ENCODE results near the gene VMP1. TPM values are rescaled to one million over a fixed set of nuclear protein-coding genes. Genes with fewer than 3 reads are reported as not detected.

VMP1 gene
- total RNA-seq, 2 experiments from 2014 or later: 73.6 to 81.1 TPM

DNA sequence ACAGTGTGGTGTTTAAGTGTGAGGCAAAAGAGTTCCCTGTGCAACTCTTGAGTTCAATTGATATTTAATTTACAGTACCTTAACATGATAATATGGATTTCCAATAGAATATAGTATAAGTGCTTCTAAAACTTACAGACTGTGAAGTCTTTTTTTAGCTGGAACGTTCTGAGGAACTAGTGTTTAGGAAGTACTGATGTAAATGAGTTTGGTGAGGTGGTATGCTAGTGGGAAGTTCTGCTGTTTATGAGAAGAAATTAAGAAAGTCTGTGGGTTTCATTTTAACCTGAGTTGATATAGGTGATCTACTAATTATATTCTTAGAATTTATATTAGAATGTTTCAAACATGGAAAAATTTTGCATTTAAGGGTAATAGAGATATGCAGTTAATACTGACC, 32.2 kb upstream of the VMP1 start:
- peaks cover 92% of the 10 kb centered on the region for H3K36me3 ChIP-seq (ENCODE audit: insufficient read depth, low read length)
- Mint-ChIP-seq H3K4me1 (ENCODE audit: low read depth) (peaks cover 2% of the 10 kb centered on the region), H3K36me3 (ENCODE audit: low read depth) (peaks cover 90% of the 10 kb centered on the region), H3K9me3 (no peaks in the 10 kb centered on the region), H3K27me3 (no peaks in the 10 kb centered on the region), H3K27ac (peak overlapping the region; percentile 18), H3K4me3 (no peak overlapping the region)
- intact Hi-C loops (cut with DNase I, micrococcal nuclease): no loop called here
- H3K4me1 ChIP-seq (ENCODE audit: insufficient read depth, low read length): no peaks in the 10 kb centered on the region
- TF ChIP-seq, protein P1, sequence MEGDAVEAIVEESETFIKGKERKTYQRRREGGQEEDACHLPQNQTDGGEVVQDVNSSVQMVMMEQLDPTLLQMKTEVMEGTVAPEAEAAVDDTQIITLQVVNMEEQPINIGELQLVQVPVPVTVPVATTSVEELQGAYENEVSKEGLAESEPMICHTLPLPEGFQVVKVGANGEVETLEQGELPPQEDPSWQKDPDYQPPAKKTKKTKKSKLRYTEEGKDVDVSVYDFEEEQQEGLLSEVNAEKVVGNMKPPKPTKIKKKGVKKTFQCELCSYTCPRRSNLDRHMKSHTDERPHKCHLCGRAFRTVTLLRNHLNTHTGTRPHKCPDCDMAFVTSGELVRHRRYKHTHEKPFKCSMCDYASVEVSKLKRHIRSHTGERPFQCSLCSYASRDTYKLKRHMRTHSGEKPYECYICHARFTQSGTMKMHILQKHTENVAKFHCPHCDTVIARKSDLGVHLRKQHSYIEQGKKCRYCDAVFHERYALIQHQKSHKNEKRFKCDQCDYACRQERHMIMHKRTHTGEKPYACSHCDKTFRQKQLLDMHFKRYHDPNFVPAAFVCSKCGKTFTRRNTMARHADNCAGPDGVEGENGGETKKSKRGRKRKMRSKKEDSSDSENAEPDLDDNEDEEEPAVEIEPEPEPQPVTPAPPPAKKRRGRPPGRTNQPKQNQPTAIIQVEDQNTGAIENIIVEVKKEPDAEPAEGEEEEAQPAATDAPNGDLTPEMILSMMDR (IDR thresholded peaks at IDR 0.05): no peak
- POLR2A ChIA-PET: interaction anchor here (1.0 kb wide), 1 partner anchor 8 kb away, joined by 3 read pairs; no protein-coding TSS in a partner anchor
- CTCF ChIA-PET: interaction anchor here (1.2 to 1.7 kb wide), 2 partner anchors 8 to 11 kb away, joined by 4 read pairs; no protein-coding TSS in a partner anchor
- H3K27ac ChIP-seq (ENCODE audit: low read depth in 1 of 2, low read length in 2 of 2): no peak overlapping the region
- no peaks in the 10 kb centered on the region for H3K9me3 ChIP-seq (ENCODE audit: control insufficient read depth in 1 of 2, insufficient read depth in 1 of 2, low read length in 2 of 2)
- H3K4me3 ChIP-seq (ENCODE audit: low read length): no peak overlapping the region
- H3K27me3 ChIP-seq (ENCODE audit: control insufficient read depth in 1 of 2, insufficient read depth in 2 of 2, low read length in 2 of 2): no peaks in the 10 kb centered on the region
- no peak for ATAC-seq (ENCODE audit: poor library complexity)
- no peak for DNase-seq

DNA sequence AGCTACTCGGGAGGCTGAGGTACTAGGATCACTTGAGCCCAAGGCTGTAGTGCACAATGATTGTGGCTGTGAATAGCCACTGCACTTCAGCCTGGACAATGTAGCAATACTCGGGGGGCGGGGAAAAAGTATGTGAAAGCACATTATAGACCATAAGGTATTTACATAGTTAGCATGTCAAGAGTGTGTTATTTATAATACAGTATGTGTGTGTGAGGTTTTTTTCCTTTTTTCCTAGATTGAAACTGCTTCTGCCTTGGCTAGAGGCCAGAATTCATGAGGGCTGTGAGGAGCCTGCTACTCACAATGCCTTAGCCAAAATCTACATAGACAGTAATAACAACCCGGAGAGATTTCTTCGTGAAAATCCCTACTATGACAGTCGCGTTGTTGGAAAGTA, 30.7 kb upstream of the VMP1 start:
- POLR2A ChIA-PET: interaction anchor here (1.7 kb wide), 1 partner anchor 57 kb away, joined by 6 read pairs; the partner anchor contains the start of gene CLTC
- Mint-ChIP-seq H3K27ac (peak overlapping the region; percentile 41), H3K4me1 (ENCODE audit: low read depth) (no peaks in the 10 kb centered on the region), H3K36me3 (ENCODE audit: low read depth) (peaks cover 90% of the 10 kb centered on the region), H3K9me3 (no peaks in the 10 kb centered on the region), H3K27me3 (no peaks in the 10 kb centered on the region), H3K4me3 (no peak overlapping the region)
- CTCF ChIA-PET: interaction anchor here (1.0 kb wide), 1 partner anchor 237 kb away, joined by 3 read pairs; no protein-coding TSS in a partner anchor
- intact Hi-C loops (cut with DNase I, micrococcal nuclease): no loop called here
- Histone ChIP-seq H3K27ac (ENCODE audit: low read depth in 1 of 2, low read length in 2 of 2) (no peak overlapping the region), H3K36me3 (ENCODE audit: insufficient read depth, low read length) (peaks cover 97% of the 10 kb centered on the region), H3K9me3 (ENCODE audit: control insufficient read depth in 1 of 2, insufficient read depth in 1 of 2, low read length in 2 of 2) (no peaks in the 10 kb centered on the region), H3K27me3 (ENCODE audit: control insufficient read depth in 1 of 2, insufficient read depth in 2 of 2, low read length in 2 of 2) (no peaks in the 10 kb centered on the region), H3K4me3 (ENCODE audit: low read length) (no peak overlapping the region), H3K4me1 (ENCODE audit: insufficient read depth, low read length) (no peaks in the 10 kb centered on the region)
- TF ChIP-seq, protein P1 (IDR thresholded peaks at IDR 0.05): no peak
- no peak for ATAC-seq (ENCODE audit: poor library complexity)
- DNase-seq: no peak

DNA sequence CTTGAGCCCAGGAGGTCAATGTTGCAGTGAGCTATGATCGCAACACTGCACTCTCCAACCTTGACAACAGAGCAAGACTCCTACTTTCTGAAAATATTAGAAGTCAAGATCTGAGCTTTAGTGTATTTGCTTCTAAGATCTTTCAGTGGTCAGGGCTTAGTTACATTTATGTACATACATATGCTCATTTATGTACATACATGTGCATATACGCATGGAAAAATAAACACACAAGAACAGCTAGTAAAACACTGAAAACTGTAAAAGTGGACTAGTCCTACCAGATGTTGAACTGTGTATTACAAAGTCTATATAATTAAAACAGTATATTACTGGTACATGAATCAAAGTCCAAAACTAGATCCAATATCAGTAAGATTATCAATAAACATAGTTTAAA, 28.5 kb upstream of the VMP1 start:
- H3K9me3 ChIP-seq (ENCODE audit: control insufficient read depth in 1 of 2, insufficient read depth in 1 of 2, low read length in 2 of 2): no peaks in the 10 kb centered on the region
- H3K36me3 ChIP-seq (ENCODE audit: insufficient read depth, low read length): peaks cover 100% of the 10 kb centered on the region
- no peaks in the 10 kb centered on the region for H3K9me3 Mint-ChIP-seq
- H3K4me1 ChIP-seq (ENCODE audit: insufficient read depth, low read length): no peaks in the 10 kb centered on the region
- no peaks in the 10 kb centered on the region for H3K27me3 ChIP-seq (ENCODE audit: control insufficient read depth in 1 of 2, insufficient read depth in 2 of 2, low read length in 2 of 2)
- ATAC-seq (ENCODE audit: poor library complexity) (no peak), DNase-seq (no peak)
- intact Hi-C loops (cut with DNase I, micrococcal nuclease): no loop called here
- H3K4me1 Mint-ChIP-seq (ENCODE audit: low read depth): no peaks in the 10 kb centered on the region
- ChIA-PET POLR2A (interaction anchor here (0.6 kb wide), 1 partner anchor 9 kb away, joined by 3 read pairs; no protein-coding TSS in a partner anchor), CTCF (no interaction called here)
- no peak overlapping the region for H3K27ac ChIP-seq (ENCODE audit: low read depth in 1 of 2, low read length in 2 of 2)
- H3K4me3 Mint-ChIP-seq: no peak overlapping the region
- TF ChIP-seq, protein P1 (IDR thresholded peaks at IDR 0.05): no peak
- no peak overlapping the region for H3K27ac Mint-ChIP-seq
- H3K4me3 ChIP-seq (ENCODE audit: low read length): no peak overlapping the region
- H3K36me3 Mint-ChIP-seq (ENCODE audit: low read depth): peaks cover 97% of the 10 kb centered on the region
- H3K27me3 Mint-ChIP-seq: no peaks in the 10 kb centered on the region
